ENCODE data around the gene GPR45.

The GPR45 gene

GRCh38 chr2:105255979-105256378, 14.4 kb downstream of the GPR45 start:
- no peak for DNase-seq

GRCh38 chr2:105256431-105257047, 15.0 kb downstream of the GPR45 start:
- DNase-seq = no peak

DNA sequence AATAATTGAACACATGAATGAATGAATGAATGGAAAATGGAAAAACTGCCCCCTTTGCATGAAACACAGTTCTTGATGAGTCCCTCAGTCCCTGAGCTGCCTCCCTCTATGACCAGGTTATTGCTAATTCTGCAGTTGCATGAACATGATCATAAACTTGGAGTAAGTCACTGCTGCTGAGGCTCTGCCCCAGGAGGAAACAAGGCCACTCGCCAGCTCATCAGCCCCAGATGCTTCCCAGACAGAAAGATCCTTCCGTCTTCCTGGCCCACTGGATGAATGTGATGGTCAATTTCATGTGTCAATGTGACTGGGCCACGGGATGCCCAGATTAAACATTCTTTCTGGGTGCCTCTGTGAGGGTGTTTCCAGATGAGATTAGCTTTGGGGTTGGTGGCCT, 16.4 kb downstream of the GPR45 start:
- DNase-seq = no peak

- DNase-seq = no peak
These were observed 17.4 kb downstream of the GPR45 start for GRCh38 chr2:105258835-105259350.

DNA sequence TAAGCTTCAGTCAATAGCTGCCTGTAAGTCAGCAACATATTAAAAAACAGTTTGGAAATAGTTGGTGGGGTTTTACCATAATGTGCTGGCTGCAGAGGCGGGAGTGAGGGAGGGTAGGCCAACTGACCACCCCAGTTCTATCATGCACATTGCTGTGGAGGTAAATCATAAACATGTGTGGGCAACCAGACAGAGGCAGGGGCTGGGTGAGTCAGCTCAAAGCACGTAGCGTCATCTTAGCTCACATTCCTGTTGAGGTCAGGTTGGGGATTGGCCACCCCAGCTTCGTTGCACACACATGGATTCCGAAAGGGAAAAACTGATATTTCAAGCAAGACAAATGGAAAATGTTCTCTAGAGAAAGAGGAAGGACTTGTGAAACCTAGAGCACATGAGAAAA, 19.5 kb downstream of the GPR45 start:
- DNase-seq = no peak

DNA sequence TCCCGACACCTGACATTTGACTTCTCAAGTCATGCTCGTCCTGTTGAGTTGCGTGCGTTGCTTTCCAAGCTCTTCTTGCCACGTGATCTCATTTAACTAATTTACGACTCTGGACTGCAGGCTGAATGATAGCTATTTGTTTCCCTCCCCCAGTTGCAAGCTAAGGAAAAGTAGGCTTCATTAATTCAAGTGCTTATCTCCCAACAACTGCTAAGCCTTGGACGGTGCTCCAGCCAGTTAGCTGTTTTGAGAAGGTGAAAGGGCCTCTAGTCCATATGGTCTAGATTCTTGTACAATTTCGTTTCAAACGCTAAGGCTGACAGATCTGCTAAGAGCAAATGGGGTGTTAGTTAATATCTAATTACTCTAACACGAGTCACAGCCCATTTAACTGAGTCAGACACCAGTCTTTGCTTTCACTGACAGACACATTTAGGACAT, 21.1 kb downstream of the GPR45 start:
- no peak for DNase-seq

- no peak for DNase-seq
These were observed 27.9 kb downstream of the GPR45 start for GRCh38 chr2:105269426-105269825.

GRCh38 chr2:105271393-105272045, 30.0 kb downstream of the GPR45 start:
- no peak for DNase-seq

DNA sequence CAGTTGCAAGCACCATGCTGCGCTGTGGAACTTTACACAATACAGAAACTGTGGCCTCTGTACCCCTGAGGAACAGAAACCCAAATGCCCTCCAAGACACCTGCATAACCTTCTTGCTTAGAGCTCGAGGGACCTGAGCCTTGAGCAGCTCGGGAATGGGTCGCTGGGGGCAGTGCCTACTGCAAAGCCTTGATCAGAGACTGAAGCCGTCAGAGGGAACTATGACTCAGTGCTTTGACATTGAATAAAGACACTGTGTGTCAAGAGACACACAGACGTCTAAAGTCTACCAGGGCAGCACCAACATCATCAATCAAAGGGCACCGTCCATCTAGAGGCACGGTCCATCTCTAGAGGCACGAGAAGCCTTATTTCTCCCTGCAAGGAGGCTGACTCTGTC, 30.6 kb downstream of the GPR45 start:
- DNase-seq = no peak

DNA sequence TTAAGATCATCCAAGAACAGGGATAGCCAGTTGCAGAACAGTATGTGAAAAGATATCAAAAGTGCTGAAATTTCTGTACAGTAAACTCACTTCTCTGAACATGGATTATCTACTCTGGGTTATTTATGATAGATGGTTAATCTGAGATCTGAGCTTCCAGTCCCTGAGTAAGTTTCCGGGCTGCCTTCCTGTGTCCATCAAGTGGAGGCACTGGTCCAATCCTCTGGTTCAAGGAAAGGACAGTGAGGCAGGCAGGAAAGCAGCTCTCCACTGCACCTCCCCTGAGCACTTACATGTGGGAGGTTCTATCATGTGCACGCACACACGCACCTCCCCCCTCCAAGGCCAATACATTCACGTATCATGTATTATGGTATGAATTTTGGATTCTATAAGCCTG, 32.5 kb downstream of the GPR45 start:
- DNase-seq = no peak

GRCh38 chr2:105278654-105279053, 37.1 kb downstream of the GPR45 start:
- no peak for DNase-seq

- DNase-seq = no peak
These were observed 37.6 kb downstream of the GPR45 start for GRCh38 chr2:105279126-105279525.

DNA sequence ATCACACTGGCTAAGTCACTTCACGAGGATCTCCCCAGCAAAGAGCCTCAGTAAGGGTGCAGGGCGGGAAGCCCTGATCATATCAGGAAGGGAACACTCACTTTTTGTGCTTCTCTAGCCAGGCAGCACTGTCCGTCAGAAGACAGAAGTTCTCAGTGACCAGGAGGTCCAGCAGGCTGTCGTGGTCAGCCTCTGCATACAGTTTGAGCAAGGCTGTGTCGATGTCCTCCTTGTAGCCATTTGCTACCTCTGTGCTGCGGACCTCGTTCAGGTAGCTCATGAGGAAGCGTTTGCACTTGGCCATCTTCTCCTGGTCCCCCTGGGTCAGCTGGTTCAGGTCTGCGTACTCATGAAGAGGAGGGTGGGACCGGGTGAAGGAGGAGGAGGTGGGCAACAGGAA, 38.7 kb downstream of the GPR45 start:
- no peak for DNase-seq

DNA sequence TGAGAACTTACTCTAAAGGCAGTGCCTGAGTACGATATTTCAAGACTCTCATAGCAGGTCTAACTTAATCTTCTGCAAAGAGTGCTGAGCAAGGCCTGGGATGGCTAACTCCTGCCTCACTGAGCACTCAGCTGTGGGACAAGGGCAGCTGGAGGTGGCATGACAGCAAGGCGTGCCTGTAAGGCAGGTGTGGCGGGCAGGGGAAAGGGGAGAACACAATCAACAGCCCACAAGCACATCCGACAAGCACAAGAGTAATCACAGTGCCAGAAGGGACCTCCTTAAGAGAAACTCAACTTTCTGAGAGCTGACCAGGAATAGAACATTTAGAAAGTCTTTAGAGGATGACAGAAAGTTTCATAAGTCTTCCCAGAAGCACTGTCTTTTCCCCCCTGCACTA, 42.0 kb downstream of the GPR45 start:
- no peak for DNase-seq

- DNase-seq = no peak
These were observed 46.1 kb downstream of the GPR45 start for GRCh38 chr2:105287692-105288091.

DNA sequence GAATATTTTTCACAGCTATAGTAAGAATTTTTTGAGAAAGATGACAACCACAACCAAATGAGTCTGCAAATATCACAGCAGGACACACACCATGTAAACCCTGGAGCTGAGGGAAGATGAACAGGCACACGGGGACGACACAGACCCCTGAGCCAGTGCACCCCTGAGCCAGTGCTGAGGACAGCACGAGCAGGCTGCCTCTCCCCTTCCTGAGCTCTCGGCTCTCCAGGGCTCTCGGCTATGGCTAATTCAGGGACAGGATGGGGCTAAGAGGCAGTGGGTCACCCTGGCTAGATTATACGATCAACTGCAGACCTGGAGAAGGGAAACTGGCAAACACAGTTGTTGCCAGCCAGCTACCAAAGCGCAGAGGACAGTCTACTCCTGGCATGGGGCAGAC, 46.6 kb downstream of the GPR45 start:
- DNase-seq = no peak

DNA sequence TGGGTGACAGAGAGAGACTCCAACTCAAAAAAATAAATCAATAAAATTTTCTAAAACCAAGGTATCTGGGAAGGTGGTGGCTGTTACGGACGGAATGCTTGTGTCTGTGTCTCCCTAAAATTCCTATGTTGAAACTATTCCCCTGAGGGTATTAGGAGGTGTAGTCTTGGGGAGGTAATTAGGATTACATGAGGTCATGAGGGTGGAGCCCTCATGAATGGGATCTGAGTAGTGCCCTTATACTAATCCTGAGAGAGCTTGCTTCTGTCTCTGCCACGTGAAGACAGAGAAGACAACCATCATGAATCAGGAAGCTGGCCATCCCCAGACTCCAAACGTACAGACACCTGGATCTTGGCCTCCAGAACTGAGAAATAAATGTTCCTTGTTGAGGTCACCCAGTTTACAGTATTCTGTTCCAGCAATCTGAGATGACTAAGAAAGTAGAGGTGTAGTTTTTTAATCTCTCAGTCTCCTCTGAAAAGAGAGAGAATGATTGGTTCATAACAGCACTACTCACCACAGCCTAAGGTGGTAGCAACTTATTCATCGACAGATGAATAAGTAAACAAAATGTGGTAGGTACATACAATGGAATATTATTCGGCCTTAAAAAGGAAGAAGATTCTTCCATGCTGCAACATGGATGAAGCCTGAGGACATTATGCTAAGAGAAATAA, 49.6 kb downstream of the GPR45 start:
- no peak for DNase-seq

- DNase-seq = no peak
These were observed 50.4 kb downstream of the GPR45 start for GRCh38 chr2:105291981-105292380.
